Hepatocyte (in vitro differentiated cells): ENCODE results near the gene ADRA1B.

Source experiments
- EZH2 ChIP-seq: fragments of 200-600 bp; sonication (generic); IDR thresholded peaks from 2 replicates; pipeline ENCODE4 v1.6.1; 2016; ENCODE audit warnings: antibody characterized with exemption, mild to moderate bottlenecking, borderline replicate concordance
- EZH2phosphoT487 ChIP-seq: fragments of 200-600 bp; sonication (generic); IDR thresholded peaks from one replicate; pipeline ENCODE4 v1.6.1; 2018; ENCODE audit warnings: antibody characterized with exemption, mild to moderate bottlenecking, low read depth, moderate library complexity; ENCODE audit not compliant: unreplicated experiment, severe bottlenecking
- TF ChIP-seq, protein P1 (sequence below): fragments of 200-600 bp; sonication (generic); IDR thresholded peaks from 2 replicates; pipeline ENCODE4 v1.5.1; 2016; ENCODE audit warnings: antibody characterized with exemption, mild to moderate bottlenecking; ENCODE audit not compliant: poor library complexity

DNA sequence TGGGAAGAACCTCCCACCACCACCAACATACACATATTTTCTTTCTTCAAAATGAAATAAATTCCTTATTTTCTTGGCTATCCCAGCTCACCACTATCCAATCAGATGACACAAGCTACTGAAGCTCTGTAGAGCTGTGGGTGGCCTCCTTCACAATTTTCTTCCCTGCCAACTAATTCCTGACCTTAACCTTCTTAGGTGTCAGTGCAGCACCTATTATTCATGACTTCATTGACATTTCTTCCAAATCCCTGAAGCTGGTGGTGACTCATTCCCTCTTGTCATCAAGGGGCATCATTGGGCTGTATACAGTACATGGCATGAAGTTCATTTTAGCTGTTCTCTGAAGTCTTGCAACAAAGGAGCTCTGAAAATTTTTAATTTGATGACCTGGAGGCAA lies 42.0 kb upstream of the ADRA1B start:
- TF ChIP-seq, protein P1, sequence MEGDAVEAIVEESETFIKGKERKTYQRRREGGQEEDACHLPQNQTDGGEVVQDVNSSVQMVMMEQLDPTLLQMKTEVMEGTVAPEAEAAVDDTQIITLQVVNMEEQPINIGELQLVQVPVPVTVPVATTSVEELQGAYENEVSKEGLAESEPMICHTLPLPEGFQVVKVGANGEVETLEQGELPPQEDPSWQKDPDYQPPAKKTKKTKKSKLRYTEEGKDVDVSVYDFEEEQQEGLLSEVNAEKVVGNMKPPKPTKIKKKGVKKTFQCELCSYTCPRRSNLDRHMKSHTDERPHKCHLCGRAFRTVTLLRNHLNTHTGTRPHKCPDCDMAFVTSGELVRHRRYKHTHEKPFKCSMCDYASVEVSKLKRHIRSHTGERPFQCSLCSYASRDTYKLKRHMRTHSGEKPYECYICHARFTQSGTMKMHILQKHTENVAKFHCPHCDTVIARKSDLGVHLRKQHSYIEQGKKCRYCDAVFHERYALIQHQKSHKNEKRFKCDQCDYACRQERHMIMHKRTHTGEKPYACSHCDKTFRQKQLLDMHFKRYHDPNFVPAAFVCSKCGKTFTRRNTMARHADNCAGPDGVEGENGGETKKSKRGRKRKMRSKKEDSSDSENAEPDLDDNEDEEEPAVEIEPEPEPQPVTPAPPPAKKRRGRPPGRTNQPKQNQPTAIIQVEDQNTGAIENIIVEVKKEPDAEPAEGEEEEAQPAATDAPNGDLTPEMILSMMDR, result no peak
- no peak for TF ChIP-seq EZH2
- TF ChIP-seq EZH2phosphoT487, result no peak
